ENCODE data around the gene F10. TPM values are rescaled to one million over a fixed set of nuclear protein-coding genes. Genes with fewer than 3 reads are reported as not detected.
A peak's percentile ranks its signal among the peaks of the same experiment; 100 is the strongest.
"Not testable (repeated sequence)": the region's sequence is repeated elsewhere in the genome, so short reads cannot be mapped to it uniquely, and the experiment has no call there.

Gene F10
- total RNA-seq, 1 experiment from 2014 or later, result not detected

DNA sequence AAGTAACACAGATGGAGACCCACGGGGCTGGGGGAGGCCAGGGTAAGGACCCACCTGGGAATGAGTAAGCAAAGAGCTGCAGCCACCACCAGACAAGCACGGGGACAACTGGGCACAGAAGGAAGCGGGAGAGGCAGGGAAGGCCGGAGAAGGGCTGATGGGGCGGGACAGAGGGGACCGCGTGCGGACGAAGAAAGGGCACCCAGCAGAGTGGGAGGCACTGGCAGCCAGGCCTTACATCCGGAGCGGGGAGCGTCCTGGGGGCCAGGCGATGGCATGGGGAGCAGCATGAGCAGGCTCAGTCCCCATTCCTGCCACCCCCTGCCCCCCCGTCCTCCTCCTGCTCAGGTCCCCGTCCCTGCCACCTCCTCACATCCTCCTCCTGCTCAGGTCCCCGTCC, 38.8 kb downstream of the F10 start:
- Histone ChIP-seq H3K27ac (ENCODE audit: low read length) (no peak overlapping the region), H4K20me1 (ENCODE audit: low read length) (no peaks in the 10 kb centered on the region), H3K4me3 (ENCODE audit: low read length) (no peak overlapping the region), H3K9ac (ENCODE audit: low read length) (no peak overlapping the region), H3K9me3 (ENCODE audit: low read length) (no peaks in the 10 kb centered on the region), H3K27me3 (ENCODE audit: low read length) (no peaks in the 10 kb centered on the region), H3K9me2 (replicated peaks; ENCODE audit: low read length) (no peaks in the 10 kb centered on the region), H3K4me1 (ENCODE audit: insufficient read depth, low read length) (no peaks in the 10 kb centered on the region), H3F3A (ENCODE audit: low read length, unreplicated experiment) (no peaks in the 10 kb centered on the region), H2AFZ (ENCODE audit: low read length) (no peak overlapping the region), H3K36me3 (ENCODE audit: low read depth, low read length) (no peaks in the 10 kb centered on the region), H3K79me2 (ENCODE audit: low read length) (no peaks in the 10 kb centered on the region), H3K4me2 (ENCODE audit: low read length) (no peak overlapping the region)
- ATAC-seq (no peak), DNase-seq (no peak)
- ChIA-PET POLR2A (ENCODE audit: unreplicated experiment) (no interaction called here), CTCF (no interaction called here)
- intact Hi-C loops (cut with micrococcal nuclease), result no loop called here
- TF ChIP-seq EZH2phosphoT487 (IDR thresholded peaks at IDR 0.05; ENCODE audit: borderline replicate concordance, low read length) (no peak), EZH2 (IDR thresholded peaks at IDR 0.05; ENCODE audit: low read length, unreplicated experiment) (no peak)
- TF ChIP-seq, protein P1, sequence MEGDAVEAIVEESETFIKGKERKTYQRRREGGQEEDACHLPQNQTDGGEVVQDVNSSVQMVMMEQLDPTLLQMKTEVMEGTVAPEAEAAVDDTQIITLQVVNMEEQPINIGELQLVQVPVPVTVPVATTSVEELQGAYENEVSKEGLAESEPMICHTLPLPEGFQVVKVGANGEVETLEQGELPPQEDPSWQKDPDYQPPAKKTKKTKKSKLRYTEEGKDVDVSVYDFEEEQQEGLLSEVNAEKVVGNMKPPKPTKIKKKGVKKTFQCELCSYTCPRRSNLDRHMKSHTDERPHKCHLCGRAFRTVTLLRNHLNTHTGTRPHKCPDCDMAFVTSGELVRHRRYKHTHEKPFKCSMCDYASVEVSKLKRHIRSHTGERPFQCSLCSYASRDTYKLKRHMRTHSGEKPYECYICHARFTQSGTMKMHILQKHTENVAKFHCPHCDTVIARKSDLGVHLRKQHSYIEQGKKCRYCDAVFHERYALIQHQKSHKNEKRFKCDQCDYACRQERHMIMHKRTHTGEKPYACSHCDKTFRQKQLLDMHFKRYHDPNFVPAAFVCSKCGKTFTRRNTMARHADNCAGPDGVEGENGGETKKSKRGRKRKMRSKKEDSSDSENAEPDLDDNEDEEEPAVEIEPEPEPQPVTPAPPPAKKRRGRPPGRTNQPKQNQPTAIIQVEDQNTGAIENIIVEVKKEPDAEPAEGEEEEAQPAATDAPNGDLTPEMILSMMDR (conservative IDR thresholded peaks at IDR 0.05; ENCODE audit: low read depth, low read length), result no peak
- no TSS peak for BruUV-seq (replicated peaks)

DNA sequence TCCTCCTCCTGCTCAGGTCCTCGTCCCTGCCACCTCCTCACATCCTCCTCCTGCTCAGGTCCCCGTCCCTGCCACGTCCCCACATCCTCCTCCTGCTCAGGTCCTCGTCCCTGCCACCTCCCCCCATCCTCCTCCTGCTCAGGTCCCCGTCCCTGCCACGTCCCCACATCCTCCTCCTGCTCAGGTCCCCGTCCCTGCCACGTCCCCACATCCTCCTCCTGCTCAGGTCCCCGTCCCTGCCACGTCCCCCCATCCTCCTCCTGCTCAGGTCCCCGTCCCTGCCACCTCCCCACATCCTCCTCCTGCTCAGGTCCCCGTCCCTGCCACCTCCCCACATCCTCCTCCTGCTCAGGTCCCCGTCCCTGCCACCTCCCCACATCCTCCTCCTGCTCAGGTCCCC, 39.4 kb downstream of the F10 start:
- ATAC-seq; POLR2A ChIA-PET (ENCODE audit: unreplicated experiment); intact Hi-C loops (cut with micrococcal nuclease); H3K27ac ChIP-seq (ENCODE audit: low read length); DNase-seq; H3K4me3 ChIP-seq (ENCODE audit: low read length); H3K4me1 ChIP-seq (ENCODE audit: insufficient read depth, low read length); H2AFZ ChIP-seq (ENCODE audit: low read length); H3F3A ChIP-seq (ENCODE audit: low read length, unreplicated experiment); H3K36me3 ChIP-seq (ENCODE audit: low read depth, low read length); H3K9me3 ChIP-seq (ENCODE audit: low read length); H3K79me2 ChIP-seq (ENCODE audit: low read length); H3K9ac ChIP-seq (ENCODE audit: low read length); H3K27me3 ChIP-seq (ENCODE audit: low read length); H3K4me2 ChIP-seq (ENCODE audit: low read length); H4K20me1 ChIP-seq (ENCODE audit: low read length); BruUV-seq (replicated peaks); CTCF ChIA-PET; H3K9me2 ChIP-seq (replicated peaks; ENCODE audit: low read length): not testable (repeated sequence)

DNA sequence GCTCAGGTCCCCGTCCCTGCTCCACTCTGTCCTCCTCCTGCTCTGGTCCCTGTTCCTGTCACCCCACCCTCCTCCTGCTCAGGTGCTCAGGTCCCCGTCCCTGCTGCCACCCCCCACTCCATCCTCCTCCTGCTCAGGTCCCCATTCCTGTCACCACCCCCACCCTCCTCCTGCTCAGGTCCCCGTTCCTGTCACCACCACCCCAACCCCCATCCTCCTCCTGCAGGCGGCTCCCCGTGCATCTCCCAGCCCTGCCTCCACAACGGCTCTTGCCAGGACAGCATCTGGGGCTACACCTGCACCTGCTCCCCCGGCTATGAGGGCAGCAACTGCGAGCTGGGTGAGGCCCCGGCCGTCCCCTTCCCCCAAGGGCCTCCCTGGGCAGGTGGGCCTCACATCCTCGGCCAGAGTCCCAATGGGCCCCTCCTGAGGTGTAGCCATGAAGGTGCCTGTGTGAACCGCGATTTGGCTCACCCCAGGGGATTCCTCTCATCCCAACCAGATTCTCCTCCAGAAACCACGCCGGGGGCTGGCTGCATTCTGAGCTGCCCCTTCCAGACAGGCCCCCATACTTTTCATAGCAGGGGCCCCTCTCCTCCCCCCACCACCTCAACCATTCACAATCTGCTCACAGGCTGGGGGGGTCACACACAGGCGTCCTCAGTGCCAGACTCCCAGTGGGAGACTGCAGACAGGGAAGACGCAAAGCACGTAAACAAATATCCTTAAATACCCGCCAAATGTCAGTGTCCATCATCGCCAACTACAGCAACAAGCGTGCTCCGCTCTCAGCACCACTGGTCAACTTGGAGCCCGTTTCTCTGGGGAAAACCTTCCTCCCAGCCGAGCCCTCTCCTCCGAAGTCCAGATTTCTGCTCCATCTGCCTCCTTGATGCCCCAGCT, 40.4 kb downstream of the F10 start:
- H3K79me2 ChIP-seq (ENCODE audit: low read length), result no peaks in the 10 kb centered on the region
- DNase-seq, result no peak
- H3K9me2 ChIP-seq (replicated peaks; ENCODE audit: low read length), result no peaks in the 10 kb centered on the region
- intact Hi-C loops (cut with micrococcal nuclease), result no loop called here
- ChIA-PET POLR2A (ENCODE audit: unreplicated experiment) (no interaction called here), CTCF (no interaction called here)
- no peak overlapping the region for H3K4me3 ChIP-seq (ENCODE audit: low read length)
- peak; percentile 45 for ATAC-seq
- no peaks in the 10 kb centered on the region for H3K4me1 ChIP-seq (ENCODE audit: insufficient read depth, low read length)
- H3K9ac ChIP-seq (ENCODE audit: low read length), result no peak overlapping the region
- no peaks in the 10 kb centered on the region for H4K20me1 ChIP-seq (ENCODE audit: low read length)
- H3F3A ChIP-seq (ENCODE audit: low read length, unreplicated experiment), result no peaks in the 10 kb centered on the region
- no TSS peak for BruUV-seq (replicated peaks)
- H3K4me2 ChIP-seq (ENCODE audit: low read length), result no peak overlapping the region
- H3K9me3 ChIP-seq (ENCODE audit: low read length), result no peaks in the 10 kb centered on the region
- no peak for TF ChIP-seq EZH2phosphoT487 (IDR thresholded peaks at IDR 0.05; ENCODE audit: borderline replicate concordance, low read length)
- TF ChIP-seq EZH2 (IDR thresholded peaks at IDR 0.05; ENCODE audit: low read length, unreplicated experiment), result no peak
- TF ChIP-seq, protein P1 (conservative IDR thresholded peaks at IDR 0.05; ENCODE audit: low read depth, low read length), result no peak
- no peak overlapping the region for H2AFZ ChIP-seq (ENCODE audit: low read length)
- no peaks in the 10 kb centered on the region for H3K27me3 ChIP-seq (ENCODE audit: low read length)
- no peaks in the 10 kb centered on the region for H3K36me3 ChIP-seq (ENCODE audit: low read depth, low read length)
- no peak overlapping the region for H3K27ac ChIP-seq (ENCODE audit: low read length)

Measured in PC-3 (cell line).